ENCODE results near the gene TNK1.
"Not testable (repeated sequence)": the region's sequence is repeated elsewhere in the genome, so short reads cannot be mapped to it uniquely, and the experiment has no call there.

Gene TNK1

DNA sequence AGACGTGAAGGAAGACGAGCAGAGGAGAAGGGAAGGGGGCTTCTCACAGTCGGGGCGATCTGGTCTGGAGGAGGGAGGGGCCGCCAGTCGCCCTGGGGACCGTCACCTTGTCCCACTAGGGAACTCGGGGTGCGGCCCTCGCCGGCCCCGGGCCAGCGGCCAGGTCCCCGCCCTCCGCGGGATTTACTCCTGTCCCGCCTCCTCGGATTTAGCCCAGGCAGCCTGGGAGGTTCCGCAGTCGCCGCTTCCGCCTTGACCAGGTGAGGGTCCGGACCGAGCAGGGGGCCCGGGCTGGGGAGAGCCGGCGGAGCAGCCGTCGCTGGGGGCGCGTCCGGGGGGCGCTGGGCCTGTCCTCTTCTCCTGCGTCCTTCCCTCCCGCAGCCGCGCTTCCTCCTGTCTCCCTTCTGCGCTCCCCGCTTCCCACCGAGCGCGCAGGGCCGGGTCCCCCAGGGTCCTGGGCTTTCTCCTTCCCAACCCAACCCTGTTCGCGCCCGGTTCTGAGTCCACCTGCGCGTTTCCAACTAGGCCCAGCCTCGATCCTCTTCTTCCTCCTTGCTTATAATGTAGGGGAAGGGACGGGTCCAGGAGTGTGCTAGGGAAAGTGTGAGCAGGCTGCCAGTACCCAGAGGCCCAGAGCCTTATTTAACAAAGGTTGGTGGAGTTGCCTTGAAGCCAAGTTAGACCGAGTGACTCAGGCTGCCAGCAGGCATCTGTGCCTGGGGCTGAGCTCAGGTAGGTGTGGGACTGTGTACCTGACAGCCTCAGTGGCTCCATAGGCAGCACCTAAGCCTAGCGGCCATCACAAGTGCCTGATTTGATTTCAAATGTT, at the start of gene TNK1:
TNK1 (plus strand) TSS at position 235 of the 829 bp plus-strand sequence. CDS start 1,838 bp downstream, outside the sequence.
- peak; percentile 74 for DNase-seq (ENCODE audit: low spot score)

- no peak for DNase-seq (ENCODE audit: low spot score)
Observed at GRCh38 chr17:7332111-7332510, 48.8 kb upstream of the TNK1 start.

GRCh38 chr17:7332600-7333069, 48.3 kb upstream of the TNK1 start:
- not testable (repeated sequence) for DNase-seq (ENCODE audit: low spot score)

- DNase-seq (ENCODE audit: low spot score): no peak
Observed at GRCh38 chr17:7334938-7335538, 45.9 kb upstream of the TNK1 start.

GRCh38 chr17:7335765-7336164, 45.1 kb upstream of the TNK1 start:
- not testable (repeated sequence) for DNase-seq (ENCODE audit: low spot score)

DNA sequence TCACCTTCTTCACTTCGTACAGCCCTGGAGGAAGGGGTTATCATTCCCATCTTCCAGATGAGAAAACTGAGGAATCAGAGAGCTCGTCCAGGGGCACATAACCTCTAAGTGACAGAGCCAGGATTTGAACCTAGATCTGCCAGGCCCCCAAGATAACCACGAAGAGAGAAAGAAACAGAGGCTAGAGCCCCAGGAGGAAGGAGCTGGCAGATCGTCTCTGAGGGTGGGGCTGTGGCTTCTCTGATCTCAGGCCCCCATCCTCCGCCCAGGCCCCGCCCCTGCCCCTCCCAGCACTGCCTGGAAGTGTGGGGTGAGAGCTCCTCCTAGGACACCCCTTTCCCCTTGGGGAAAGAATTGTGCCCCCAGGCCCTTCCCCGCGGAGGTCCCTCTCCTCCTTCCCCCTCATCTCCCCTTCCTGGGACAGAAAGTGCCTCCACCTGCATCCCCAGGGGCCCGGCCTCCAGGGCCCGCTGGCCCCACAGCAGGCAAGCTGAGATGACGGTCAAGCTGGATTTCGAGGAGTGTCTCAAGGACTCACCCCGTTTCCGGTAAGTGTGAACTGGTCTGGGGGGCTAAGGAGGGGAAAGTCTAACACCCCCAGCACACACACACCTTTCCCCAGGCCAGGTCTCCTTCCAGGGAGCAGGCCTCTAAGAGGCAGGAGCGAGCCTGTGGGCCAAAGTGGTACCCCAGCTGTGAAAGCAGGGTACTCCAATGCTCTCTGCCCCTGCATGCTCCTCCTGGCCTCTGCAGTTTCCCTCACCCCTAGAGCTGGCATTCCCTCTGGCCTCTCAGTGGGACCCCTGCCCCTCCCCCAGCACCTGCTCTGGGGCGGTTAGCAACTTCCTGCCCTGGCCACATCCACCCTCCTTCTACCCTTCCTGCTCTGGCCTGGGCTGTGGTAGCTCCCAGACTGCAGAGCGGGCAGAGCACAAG, 44.4 kb upstream of the TNK1 start, which contains the start of gene ACAP1:
ACAP1 (plus strand) TSS at position 290 of the 936 bp plus-strand sequence; CDS start at position 496, 206 bp downstream.
- no peak for DNase-seq (ENCODE audit: low spot score)

DNA sequence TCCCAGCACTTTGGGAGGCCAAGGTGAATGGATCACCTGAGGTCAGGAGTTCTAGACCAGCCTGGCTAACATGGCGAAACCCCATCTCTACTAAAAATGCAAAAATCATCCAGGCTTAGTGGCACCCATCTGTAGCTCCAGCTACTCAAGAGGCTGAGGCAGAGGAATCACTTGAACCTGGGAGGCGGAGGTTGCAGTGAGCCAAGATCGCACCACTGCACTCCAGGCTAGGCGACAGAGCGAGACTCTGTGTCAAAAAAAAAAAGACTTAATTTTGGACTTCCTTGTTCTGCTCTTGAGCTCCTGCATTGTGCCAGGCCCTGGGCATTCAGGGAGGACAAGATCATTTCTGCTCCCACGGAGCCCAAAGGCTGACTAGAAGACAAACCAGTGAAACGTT, 43.3 kb upstream of the TNK1 start:
- not testable (repeated sequence) for DNase-seq (ENCODE audit: low spot score)

- no peak for DNase-seq (ENCODE audit: low spot score)
Observed at GRCh38 chr17:7340179-7340578, 40.7 kb upstream of the TNK1 start.

DNA sequence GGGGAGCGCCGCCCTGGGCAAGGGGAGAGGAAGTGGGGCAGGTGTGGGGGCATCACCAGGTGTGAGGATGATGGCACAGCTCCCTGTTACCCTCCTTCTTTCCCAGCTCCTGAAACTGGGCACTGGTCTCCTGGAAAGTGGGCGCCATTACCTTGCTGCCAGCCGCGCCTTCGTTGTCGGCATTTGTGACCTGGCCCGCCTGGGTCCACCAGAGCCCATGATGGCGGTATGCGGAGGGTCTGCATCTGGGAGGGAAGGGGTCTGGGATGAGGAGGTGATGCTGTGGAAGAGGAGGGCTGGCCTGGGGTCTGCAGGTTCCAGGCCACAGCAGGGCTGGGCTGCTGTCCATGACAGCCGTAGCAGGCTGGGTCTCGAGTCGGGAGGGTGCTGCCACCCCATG, 39.0 kb upstream of the TNK1 start:
- DNase-seq (ENCODE audit: low spot score): no peak

GRCh38 chr17:7343250-7343649, 37.6 kb upstream of the TNK1 start:
- DNase-seq (ENCODE audit: low spot score): no peak

DNA sequence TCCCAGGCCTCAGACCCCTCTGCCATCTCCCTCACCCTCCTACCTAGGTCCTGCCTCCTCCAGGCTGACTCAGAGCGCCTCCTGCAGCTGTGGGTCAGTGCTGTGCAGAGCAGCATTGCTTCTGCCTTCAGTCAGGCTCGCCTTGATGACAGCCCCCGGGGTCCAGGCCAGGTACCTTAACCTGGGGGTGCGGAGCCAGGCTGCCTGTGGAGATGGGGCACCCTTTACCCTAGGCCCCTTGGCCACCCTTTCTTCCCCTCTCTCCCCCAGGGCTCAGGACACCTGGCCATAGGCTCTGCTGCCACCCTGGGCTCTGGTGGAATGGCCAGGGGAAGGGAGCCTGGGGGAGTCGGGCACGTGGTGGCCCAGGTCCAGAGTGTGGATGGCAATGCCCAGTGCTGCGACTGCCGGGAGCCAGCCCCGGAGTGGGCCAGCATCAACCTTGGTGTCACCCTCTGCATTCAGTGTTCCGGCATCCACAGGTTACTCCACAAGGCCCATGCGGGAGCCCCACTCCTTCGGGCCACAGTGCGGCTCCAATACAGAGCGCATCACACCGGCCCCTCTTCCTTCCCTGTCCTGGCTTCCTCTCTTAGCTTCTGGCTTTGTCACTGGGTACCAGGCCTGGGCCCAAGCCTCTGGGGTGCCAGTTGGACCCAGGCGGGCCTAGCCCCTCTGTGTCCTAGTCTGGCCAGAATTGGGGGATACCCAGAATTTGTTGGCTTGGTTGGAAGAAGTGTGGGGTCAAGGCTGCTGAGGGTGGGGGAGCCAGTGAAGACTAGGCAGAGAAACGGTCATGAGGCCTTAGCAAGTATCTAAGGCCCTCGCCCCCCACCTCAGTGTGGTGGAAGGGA, 33.9 kb upstream of the TNK1 start:
- no peak for DNase-seq (ENCODE audit: low spot score)

DNA sequence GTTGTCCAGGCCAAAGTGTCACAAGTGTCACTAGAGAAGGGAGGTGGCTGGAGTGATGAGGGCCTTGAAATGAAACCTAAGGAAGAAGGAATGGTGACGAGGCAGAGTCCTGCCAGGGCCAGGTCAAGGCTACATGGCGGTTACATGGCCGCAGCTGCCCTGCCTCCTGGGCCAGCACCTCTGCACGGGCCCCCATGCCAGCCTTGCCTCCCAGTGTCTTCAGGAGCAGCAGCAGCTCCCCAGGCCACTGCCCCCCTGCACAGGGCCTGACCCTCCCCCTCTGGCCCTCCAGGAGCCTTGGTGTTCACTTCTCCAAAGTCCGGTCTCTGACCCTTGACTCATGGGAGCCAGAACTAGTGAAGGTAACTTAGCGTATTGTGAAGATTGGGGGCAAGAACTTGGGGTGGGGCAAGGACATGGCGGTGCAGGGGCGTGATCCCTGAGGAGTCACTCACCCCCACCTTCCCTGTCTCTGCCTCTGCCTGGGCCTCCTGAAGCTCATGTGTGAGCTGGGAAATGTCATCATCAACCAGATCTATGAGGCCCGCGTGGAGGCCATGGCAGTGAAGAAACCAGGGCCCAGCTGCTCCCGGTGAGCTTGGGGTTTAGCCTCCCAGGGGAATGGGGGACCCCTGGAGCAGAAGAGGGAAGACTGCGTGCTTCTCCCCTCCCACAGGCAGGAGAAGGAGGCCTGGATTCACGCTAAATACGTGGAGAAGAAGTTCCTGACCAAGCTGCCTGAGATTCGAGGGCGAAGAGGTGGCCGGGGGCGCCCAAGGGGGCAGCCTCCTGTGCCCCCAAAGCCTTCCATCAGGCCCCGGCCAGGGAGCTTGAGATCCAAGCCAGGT, 33.0 kb upstream of the TNK1 start:
- no peak for DNase-seq (ENCODE audit: low spot score)

DNA sequence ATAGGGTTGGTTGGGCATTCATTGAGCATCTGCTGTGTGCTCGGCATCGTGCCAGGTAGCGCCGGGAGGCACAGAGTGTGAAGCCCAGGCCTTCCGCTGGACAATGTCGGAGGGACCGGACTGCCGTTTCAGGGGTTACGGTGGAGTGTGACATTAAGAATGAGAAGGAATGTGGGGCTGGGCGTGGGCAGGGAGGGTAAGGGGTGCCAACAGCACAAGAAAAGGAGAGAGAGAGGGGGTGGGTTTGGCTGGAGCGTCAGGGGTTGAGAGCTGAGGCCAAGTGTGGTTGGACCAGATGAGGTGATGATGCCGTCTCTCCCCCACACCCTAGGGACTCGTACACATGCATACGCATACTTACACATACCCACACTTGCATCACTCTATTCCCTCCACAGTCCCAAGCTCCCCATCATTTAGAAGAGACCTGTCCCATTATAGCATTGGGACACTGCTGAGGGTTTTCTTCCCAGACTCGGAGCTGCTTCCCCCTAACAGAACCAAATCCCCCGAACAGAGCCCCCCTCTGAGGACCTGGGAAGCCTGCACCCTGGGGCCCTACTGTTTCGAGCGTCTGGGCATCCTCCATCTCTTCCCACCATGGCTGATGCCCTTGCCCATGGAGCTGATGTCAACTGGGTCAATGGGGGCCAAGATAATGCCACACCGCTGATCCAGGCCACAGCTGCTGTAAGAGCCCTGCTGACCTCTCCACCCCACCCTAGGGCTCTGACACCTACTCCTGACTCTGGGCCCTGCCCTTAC, 32.2 kb upstream of the TNK1 start:
- no peak for DNase-seq (ENCODE audit: low spot score)

GRCh38 chr17:7351665-7352502, 29.0 kb upstream of the TNK1 start, which contains the start of gene KCTD11:
Gene KCTD11, plus strand, starts transcription at chr17:7352162.
- DNase-seq (ENCODE audit: low spot score): peak; percentile 83

GRCh38 chr17:7352503-7352889, 28.4 kb upstream of the TNK1 start:
- no peak for DNase-seq (ENCODE audit: low spot score)

DNA sequence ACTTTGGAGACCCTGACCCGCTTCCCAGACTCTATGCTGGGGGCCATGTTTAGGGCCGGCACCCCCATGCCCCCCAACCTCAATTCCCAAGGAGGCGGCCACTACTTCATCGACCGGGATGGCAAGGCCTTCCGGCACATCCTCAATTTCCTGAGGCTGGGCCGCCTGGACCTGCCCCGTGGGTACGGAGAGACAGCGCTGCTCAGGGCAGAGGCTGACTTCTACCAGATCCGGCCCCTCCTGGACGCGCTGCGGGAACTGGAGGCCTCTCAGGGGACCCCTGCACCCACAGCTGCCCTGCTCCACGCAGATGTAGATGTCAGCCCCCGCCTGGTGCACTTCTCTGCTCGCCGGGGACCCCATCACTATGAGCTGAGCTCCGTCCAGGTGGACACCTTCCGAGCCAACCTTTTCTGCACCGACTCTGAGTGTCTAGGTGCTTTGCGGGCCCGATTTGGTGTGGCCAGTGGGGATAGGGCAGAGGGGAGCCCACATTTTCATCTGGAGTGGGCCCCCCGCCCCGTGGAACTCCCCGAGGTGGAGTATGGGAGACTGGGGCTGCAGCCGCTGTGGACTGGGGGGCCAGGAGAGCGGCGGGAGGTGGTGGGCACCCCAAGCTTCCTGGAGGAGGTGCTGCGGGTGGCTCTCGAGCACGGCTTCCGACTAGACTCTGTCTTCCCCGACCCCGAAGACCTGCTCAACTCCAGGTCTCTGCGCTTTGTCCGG, 27.8 kb upstream of the TNK1 start:
- DNase-seq (ENCODE audit: low spot score): no peak

- no peak for DNase-seq (ENCODE audit: low spot score)
Observed at GRCh38 chr17:7354262-7354843, 26.5 kb upstream of the TNK1 start.

Measured in D341Med (cell line).